Keratinocyte (primary cell): ENCODE data around the gene RECK. TPM values are rescaled to one million over a fixed set of nuclear protein-coding genes. Genes with fewer than 3 reads are reported as not detected.
"Not testable (repeated sequence)": the region's sequence is repeated elsewhere in the genome, so short reads cannot be mapped to it uniquely, and the experiment has no call there.

Experiments
- DNase-seq: peaks from one replicate; pipeline ENCODE4 v3.0.0-alpha.2; 2011; ENCODE audit warnings: low read depth, missing footprints, low spot score
- FAIRE-seq: peaks from 2 replicates; lab custom pipeline; 2011; peaks lifted over from hg19 to GRCh38; lab: Jason Lieb, UNC
- H2AFZ ChIP-seq: 2 replicates; pipeline ENCODE4 v1.6.0; 2012; ENCODE audit warnings: low read length, control low read depth, inconsistent platforms; ENCODE audit not compliant: control insufficient read depth
- H3K27ac ChIP-seq: 2 replicates; pipeline ENCODE4 v1.5.1; 2011; ENCODE audit warnings: low read length; ENCODE audit not compliant: control insufficient read depth, insufficient read depth
- H3K27me3 ChIP-seq: 3 replicates; pipeline ENCODE4 v1.6.0; 2011; ENCODE audit warnings: low read length; ENCODE audit not compliant: control insufficient read depth, insufficient read depth; ENCODE audit errors: extremely low read depth
- H3K36me3 ChIP-seq, 2 experiments: 2 replicates in 1 of 2; 3 replicates in 1 of 2; pipeline ENCODE4 v1.5.1; 2011; ENCODE audit warnings: low read length in 2 of 2, mild to moderate bottlenecking in 1 of 2; ENCODE audit not compliant: control insufficient read depth in 2 of 2, insufficient read depth in 2 of 2; ENCODE audit errors: extremely low read depth in 1 of 2
- H3K4me1 ChIP-seq: 3 replicates; pipeline ENCODE4 v1.5.1; 2011; ENCODE audit warnings: low read length; ENCODE audit not compliant: control insufficient read depth, insufficient read depth; ENCODE audit errors: extremely low read depth
- H3K4me2 ChIP-seq: 3 replicates; pipeline ENCODE4 v1.6.0; 2011; ENCODE audit warnings: low read depth, low read length; ENCODE audit not compliant: control insufficient read depth, insufficient read depth; ENCODE audit errors: extremely low read depth
- H3K4me3 ChIP-seq, 3 experiments: fragments of 200-600 bp in 1 of 3; sonication (generic) in 1 of 3; 2 replicates in 2 of 3; 3 replicates in 1 of 3; pipeline ENCODE4 v1.5.1; 2011 to 2016; ENCODE audit warnings: low read length in 3 of 3, mild to moderate bottlenecking in 3 of 3, control low read depth in 2 of 3, inconsistent platforms in 1 of 3, low read depth in 1 of 3, mixed read lengths in 1 of 3, mixed run types in 1 of 3, moderate library complexity in 1 of 3; ENCODE audit not compliant: control insufficient read depth in 2 of 3, insufficient read depth in 2 of 3; ENCODE audit errors: extremely low read depth in 1 of 3
- H3K79me2 ChIP-seq: 2 replicates; pipeline ENCODE4 v1.6.0; 2012; ENCODE audit warnings: low read length; ENCODE audit not compliant: control insufficient read depth, insufficient read depth
- H3K9ac ChIP-seq: 3 replicates; pipeline ENCODE4 v1.6.0; 2011; ENCODE audit warnings: low read length; ENCODE audit not compliant: control insufficient read depth, insufficient read depth; ENCODE audit errors: extremely low read depth
- H3K9me1 ChIP-seq: 3 replicates; pipeline ENCODE4 v1.6.0; 2011; ENCODE audit warnings: low read length; ENCODE audit not compliant: control insufficient read depth, insufficient read depth; ENCODE audit errors: extremely low read depth
- H3K9me3 ChIP-seq: 2 replicates; pipeline ENCODE4 v1.5.1; 2012; ENCODE audit warnings: low read depth, low read length; ENCODE audit not compliant: control insufficient read depth
- H4K20me1 ChIP-seq: 3 replicates; pipeline ENCODE4 v1.6.0; 2011; ENCODE audit warnings: low read length; ENCODE audit not compliant: control insufficient read depth, insufficient read depth; ENCODE audit errors: extremely low read depth
- CTCF ChIP-seq, 3 experiments: IDR thresholded peaks in 1 of 3; conservative IDR thresholded peaks in 1 of 3; optimal IDR thresholded peaks in 1 of 3; 2 replicates in 2 of 3; 3 replicates in 1 of 3; pipeline versions ENCODE3 to v1.5.1; 2011; ENCODE audit warnings: low read length in 3 of 3, mild to moderate bottlenecking in 3 of 3, moderate library complexity in 2 of 3, control low read depth in 1 of 3, inconsistent platforms in 1 of 3; ENCODE audit not compliant: insufficient read depth in 2 of 3; ENCODE audit errors: extremely low read depth in 1 of 3
- EZH2 ChIP-seq: IDR thresholded peaks from one replicate; pipeline ENCODE4 v1.6.1; 2012; ENCODE audit warnings: inconsistent platforms, mild to moderate bottlenecking, low read length, moderate library complexity
- dilution Hi-C: fragments of 300-500 bp; cut with MboI; formaldehyde crosslinking; loops from one replicate; pipeline ENCODE4 v1.7.0; 2020; ENCODE audit warnings: low sequenced_read_pairs; ENCODE audit not compliant: extremely low pct_ligation_motif_present
- polyA plus RNA-seq, 5 experiments: library from polyadenylated mRNA; depleted of rRNA in 3 of 5; stranded (reverse) in 3 of 5; stranded (forward) in 1 of 5; unstranded in 1 of 5; fragments of >200 nt; gene quantifications; 1 replicate in 1 of 5; 2 replicates in 3 of 5; 3 replicates in 1 of 5; pipeline versions ENCODE4 v1.2.1 to v1.2.3, GENCODE V29; 2011 to 2012; ENCODE audit warnings: missing spikeins in 2 of 5, low read depth in 1 of 5, low replicate concordance in 1 of 5

RECK gene
- polyA plus RNA-seq, 1 donor (not counting 4 experiments of a cell fraction or from before 2014, with no cell fraction given) = 4.6 TPM

- no peaks in the 10 kb centered on the region for H3K4me1 ChIP-seq
- no peak overlapping the region for H3K27ac ChIP-seq
- no peak overlapping the region for H3K4me3 ChIP-seq
- no peaks in the 10 kb centered on the region for H4K20me1 ChIP-seq
- H3K9me1 ChIP-seq = no peaks in the 10 kb centered on the region
- no peaks in the 10 kb centered on the region for H3K36me3 ChIP-seq
- dilution Hi-C loops = no loop called here
- H3K4me2 ChIP-seq = no peak overlapping the region
- no peak overlapping the region for H2AFZ ChIP-seq
- no peaks in the 10 kb centered on the region for H3K79me2 ChIP-seq
- no peak for FAIRE-seq
- no peak overlapping the region for H3K9ac ChIP-seq
- no peak for DNase-seq
- H3K9me3 ChIP-seq = no peaks in the 10 kb centered on the region
- TF ChIP-seq EZH2 (no peak), CTCF (optimal IDR thresholded peaks at IDR 0.05 in 1 of 3, IDR thresholded peaks at IDR 0.05 in 1 of 3, conservative IDR thresholded peaks at IDR 0.05 in 1 of 3; ENCODE audit: extremely low read depth in 1 of 3, insufficient read depth in 2 of 3, low read length in 3 of 3) (no peak)
- no peaks in the 10 kb centered on the region for H3K27me3 ChIP-seq
Measured at GRCh38 chr9:36082931-36083330, 46.2 kb downstream of the RECK start.

- no peaks in the 10 kb centered on the region for H3K27me3 ChIP-seq
- no peaks in the 10 kb centered on the region for H3K9me1 ChIP-seq
- no peak overlapping the region for H3K9ac ChIP-seq
- H3K4me1 ChIP-seq = no peaks in the 10 kb centered on the region
- H3K79me2 ChIP-seq = no peaks in the 10 kb centered on the region
- H4K20me1 ChIP-seq = no peaks in the 10 kb centered on the region
- FAIRE-seq (no peak), DNase-seq (no peak)
- dilution Hi-C loops = no loop called here
- no peak overlapping the region for H3K27ac ChIP-seq
- H2AFZ ChIP-seq = no peak overlapping the region
- TF ChIP-seq EZH2 = no peak
- no peak for TF ChIP-seq CTCF (optimal IDR thresholded peaks at IDR 0.05 in 1 of 3, IDR thresholded peaks at IDR 0.05 in 1 of 3, conservative IDR thresholded peaks at IDR 0.05 in 1 of 3; ENCODE audit: extremely low read depth in 1 of 3, insufficient read depth in 2 of 3, low read length in 3 of 3)
- no peak overlapping the region for H3K4me2 ChIP-seq
- no peak overlapping the region for H3K4me3 ChIP-seq
- no peaks in the 10 kb centered on the region for H3K9me3 ChIP-seq
- H3K36me3 ChIP-seq = no peaks in the 10 kb centered on the region
Measured at GRCh38 chr9:36086442-36086841, 49.7 kb downstream of the RECK start.

- H3K27ac ChIP-seq, H3K9ac ChIP-seq, H3K9me1 ChIP-seq, H4K20me1 ChIP-seq, H3K4me2 ChIP-seq, H3K9me3 ChIP-seq, H3K79me2 ChIP-seq, FAIRE-seq, H3K27me3 ChIP-seq, H2AFZ ChIP-seq, dilution Hi-C loops, H3K4me1 ChIP-seq, H3K36me3 ChIP-seq, DNase-seq, H3K4me3 ChIP-seq: not testable (repeated sequence)
Measured at GRCh38 chr9:36087054-36087453, 50.3 kb downstream of the RECK start.
